Skin of body (tissue), 2 donors: ENCODE results near the gene SLC2A5. TPM values are rescaled to one million over a fixed set of nuclear protein-coding genes. Genes with fewer than 3 reads are reported as not detected.
A peak's percentile ranks its signal among the peaks of the same experiment; 100 is the strongest.
"Not testable (repeated sequence)": the region's sequence is repeated elsewhere in the genome, so short reads cannot be mapped to it uniquely, and the experiment has no call there.

ENCODE experiments used
- DNase-seq: peaks from one replicate; lab custom pipeline; 2025; lab: John Stamatoyannopoulos, UW
- total RNA-seq: library from RNA; depleted of rRNA; stranded (reverse); fragments of >200 nt; gene quantifications from one replicate; pipeline ENCODE4 v1.2.3, GENCODE V29; 2014

The SLC2A5 gene
- total RNA-seq, 1 donor from 2014 or later: 9.1 TPM

GRCh38 chr1:9009438-9010370 is 59.7 kb downstream of the SLC2A5 start:
- no peak for DNase-seq

- no peak for DNase-seq
These were observed 61.2 kb downstream of the SLC2A5 start for GRCh38 chr1:9008236-9008635.

GRCh38 chr1:9006956-9007615 is 62.3 kb downstream of the SLC2A5 start:
- no peak for DNase-seq

GRCh38 chr1:9005395-9005708 is 64.1 kb downstream of the SLC2A5 start:
- DNase-seq: no peak

- peak; percentile 52 for DNase-seq
These were observed 64.6 kb downstream of the SLC2A5 start for GRCh38 chr1:9004700-9005394.

GRCh38 chr1:9004031-9004699 is 65.3 kb downstream of the SLC2A5 start:
- no peak for DNase-seq

GRCh38 chr1:9002215-9002560 is 67.2 kb downstream of the SLC2A5 start:
- not testable (repeated sequence) for DNase-seq

- DNase-seq: not testable (repeated sequence)
These were observed 67.8 kb downstream of the SLC2A5 start for GRCh38 chr1:9001534-9002214.

- DNase-seq: not testable (repeated sequence)
These were observed 75.3 kb downstream of the SLC2A5 start for GRCh38 chr1:8993962-8994675.

- DNase-seq: no peak
These were observed 76.3 kb downstream of the SLC2A5 start for GRCh38 chr1:8992936-8993687.

- no peak for DNase-seq
These were observed 79.6 kb downstream of the SLC2A5 start for GRCh38 chr1:8989821-8990220.

GRCh38 chr1:8989061-8989460 is 80.4 kb downstream of the SLC2A5 start:
- no peak for DNase-seq

GRCh38 chr1:8988618-8988967 is 80.8 kb downstream of the SLC2A5 start:
- no peak for DNase-seq

- DNase-seq: no peak
These were observed 81.4 kb downstream of the SLC2A5 start for GRCh38 chr1:8987881-8988617.

GRCh38 chr1:8986814-8987190 is 82.6 kb downstream of the SLC2A5 start:
- no peak for DNase-seq

GRCh38 chr1:8985915-8986813 is 83.3 kb downstream of the SLC2A5 start:
- no peak for DNase-seq
